ENCODE data around the gene MXRA8.

DNA sequence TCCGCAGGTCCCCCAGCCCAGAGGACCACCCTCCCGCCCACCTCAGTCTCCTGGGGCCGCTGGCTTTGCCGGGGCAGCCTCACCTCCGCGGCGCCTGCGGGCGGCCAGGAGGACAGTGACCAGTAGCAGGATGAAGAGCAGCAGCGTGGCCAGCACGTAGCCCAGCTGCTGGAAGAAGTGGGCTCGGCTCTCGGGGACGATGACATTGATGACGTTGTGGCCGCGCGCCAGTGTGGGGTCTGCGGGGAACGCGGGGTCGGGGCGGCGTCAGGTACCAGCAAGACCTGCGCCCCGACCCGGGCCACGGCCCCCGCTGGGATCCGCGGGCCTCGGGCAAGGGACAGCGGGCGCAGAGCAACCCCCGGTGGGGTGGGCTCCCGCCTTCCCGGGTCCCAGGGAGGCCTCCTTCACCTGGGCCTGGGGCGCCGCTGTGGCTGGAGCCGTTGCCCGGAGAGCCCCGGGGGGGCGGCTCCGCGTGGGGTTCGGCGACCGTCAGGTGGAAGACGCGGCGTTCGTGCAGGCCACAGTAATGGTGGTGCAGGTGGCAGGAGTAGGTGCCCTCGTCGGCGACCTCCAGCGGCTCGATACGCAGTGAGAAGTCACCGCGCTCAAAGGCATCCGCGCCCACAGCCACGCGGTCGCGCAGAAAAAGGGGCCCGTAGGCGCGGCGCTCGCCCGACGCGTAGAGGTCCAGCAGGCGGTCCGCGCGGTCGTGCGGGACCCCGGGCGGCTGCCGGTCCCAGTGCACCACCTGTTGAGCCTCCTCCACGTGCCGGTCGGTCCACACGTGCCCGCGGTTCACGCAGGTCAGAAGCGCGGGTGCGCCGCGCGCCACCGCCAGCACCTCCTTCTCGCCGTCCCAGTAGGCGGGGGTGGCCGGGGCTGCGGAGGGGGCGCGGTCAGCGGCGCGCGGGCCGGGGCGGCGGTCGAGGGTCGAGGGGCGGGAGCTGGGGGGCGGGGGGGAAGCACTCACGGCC, 3.8 kb downstream of the MXRA8 start:
- TF ChIP-seq POLR2AphosphoS5 (IDR thresholded peaks at IDR 0.05), result no peak
- TF ChIP-seq EP300 (IDR thresholded peaks at IDR 0.05), result no peak
- TF ChIP-seq, protein P1, sequence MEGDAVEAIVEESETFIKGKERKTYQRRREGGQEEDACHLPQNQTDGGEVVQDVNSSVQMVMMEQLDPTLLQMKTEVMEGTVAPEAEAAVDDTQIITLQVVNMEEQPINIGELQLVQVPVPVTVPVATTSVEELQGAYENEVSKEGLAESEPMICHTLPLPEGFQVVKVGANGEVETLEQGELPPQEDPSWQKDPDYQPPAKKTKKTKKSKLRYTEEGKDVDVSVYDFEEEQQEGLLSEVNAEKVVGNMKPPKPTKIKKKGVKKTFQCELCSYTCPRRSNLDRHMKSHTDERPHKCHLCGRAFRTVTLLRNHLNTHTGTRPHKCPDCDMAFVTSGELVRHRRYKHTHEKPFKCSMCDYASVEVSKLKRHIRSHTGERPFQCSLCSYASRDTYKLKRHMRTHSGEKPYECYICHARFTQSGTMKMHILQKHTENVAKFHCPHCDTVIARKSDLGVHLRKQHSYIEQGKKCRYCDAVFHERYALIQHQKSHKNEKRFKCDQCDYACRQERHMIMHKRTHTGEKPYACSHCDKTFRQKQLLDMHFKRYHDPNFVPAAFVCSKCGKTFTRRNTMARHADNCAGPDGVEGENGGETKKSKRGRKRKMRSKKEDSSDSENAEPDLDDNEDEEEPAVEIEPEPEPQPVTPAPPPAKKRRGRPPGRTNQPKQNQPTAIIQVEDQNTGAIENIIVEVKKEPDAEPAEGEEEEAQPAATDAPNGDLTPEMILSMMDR (IDR thresholded peaks at IDR 0.05), result no peak
- no peak for TF ChIP-seq POLR2A (IDR thresholded peaks at IDR 0.05)
